NT2/D1 (cell line): ENCODE measurements around the gene KNTC1.
"Not testable (repeated sequence)": the region's sequence is repeated elsewhere in the genome, so short reads cannot be mapped to it uniquely, and the experiment has no call there.

Source experiments
- DNase-seq: peaks from one replicate; pipeline ENCODE4 v3.0.0-alpha.2; 2011; ENCODE audit warnings: low read depth, low spot score
- H3K27me3 ChIP-seq: 2 replicates; pipeline ENCODE4 v1.6.0; 2011; ENCODE audit warnings: mild to moderate bottlenecking; ENCODE audit not compliant: insufficient read length, insufficient read depth
- H3K36me3 ChIP-seq: 2 replicates; pipeline ENCODE4 v1.6.1; 2011; ENCODE audit warnings: mild to moderate bottlenecking, low read length, mixed read lengths; ENCODE audit not compliant: insufficient read depth, insufficient read length
- H3K4me1 ChIP-seq: 2 replicates; pipeline ENCODE4 v1.5.1; 2011; ENCODE audit not compliant: insufficient read depth, insufficient read length
- H3K4me3 ChIP-seq: 2 replicates; pipeline ENCODE4 v1.5.1; 2011; ENCODE audit warnings: low read depth; ENCODE audit not compliant: insufficient read length
- H3K9ac ChIP-seq: 2 replicates; pipeline ENCODE4 v1.6.0; 2011; ENCODE audit warnings: low read depth; ENCODE audit not compliant: insufficient read length
- H3K9me3 ChIP-seq: 2 replicates; pipeline ENCODE4 v1.5.1; 2011; ENCODE audit warnings: mild to moderate bottlenecking, low read length; ENCODE audit not compliant: insufficient read depth
- SUZ12 ChIP-seq: IDR thresholded peaks from 2 replicates; pipeline ENCODE4 v1.6.1; 2011; ENCODE audit not compliant: insufficient read length, insufficient read depth; ENCODE audit errors: extremely low read depth
- YY1 ChIP-seq: IDR thresholded peaks from 2 replicates; pipeline ENCODE4 v1.6.1; 2011; ENCODE audit not compliant: insufficient read length, insufficient read depth
- ZNF274 ChIP-seq: IDR thresholded peaks from 2 replicates; pipeline ENCODE4 v1.6.1; 2011; ENCODE audit warnings: mild to moderate bottlenecking, low read depth, low read length

Gene KNTC1

GRCh38 chr12:122526683-122527477 lies at the start of gene KNTC1, which contains the start of gene RSRC2:
TSS of gene KNTC1 (plus strand) at chr12:122527249. CDS start at chr12:122530064, 2,815 bp downstream.
TSS of gene RSRC2 (minus strand) at chr12:122526936. CDS start at chr12:122526853, 83 bp downstream.
- Histone ChIP-seq H3K9ac (peak within 1 kb of the TSS; percentile 98), H3K4me3 (peak within 1 kb of the TSS; percentile 93), H3K9me3 (no peaks in the 10 kb centered on the region), H3K36me3 (peaks cover 59% of the 10 kb centered on the region), H3K27me3 (no peaks in the 10 kb centered on the region), H3K4me1 (peaks cover under 1% of the 10 kb centered on the region)
- peak; percentile 96 for TF ChIP-seq YY1
- no peak for TF ChIP-seq SUZ12
- peak; percentile 99 for DNase-seq

GRCh38 chr12:122480753-122481152 lies 46.3 kb upstream of the KNTC1 start:
- H3K36me3 ChIP-seq: peaks cover 89% of the 10 kb centered on the region
- no peak for DNase-seq
- H3K9me3 ChIP-seq: no peaks in the 10 kb centered on the region
- no peak overlapping the region for H3K4me3 ChIP-seq
- TF ChIP-seq YY1 (no peak), ZNF274 (no peak)
- no peak overlapping the region for H3K9ac ChIP-seq
- H3K4me1 ChIP-seq: no peaks in the 10 kb centered on the region
- H3K27me3 ChIP-seq: no peaks in the 10 kb centered on the region

GRCh38 chr12:122481861-122482260 lies 45.2 kb upstream of the KNTC1 start:
- Histone ChIP-seq H3K9me3 (no peaks in the 10 kb centered on the region), H3K4me3 (no peak overlapping the region), H3K36me3 (peaks cover 84% of the 10 kb centered on the region), H3K9ac (no peak overlapping the region), H3K4me1 (no peaks in the 10 kb centered on the region), H3K27me3 (no peaks in the 10 kb centered on the region)
- TF ChIP-seq SUZ12: no peak
- no peak for TF ChIP-seq YY1
- TF ChIP-seq ZNF274: no peak
- DNase-seq: no peak

- Histone ChIP-seq H3K27me3 (no peaks in the 10 kb centered on the region), H3K36me3 (peaks cover 87% of the 10 kb centered on the region), H3K9me3 (no peaks in the 10 kb centered on the region), H3K4me3 (no peak overlapping the region), H3K4me1 (no peaks in the 10 kb centered on the region), H3K9ac (no peak overlapping the region)
- DNase-seq: no peak
- no peak for TF ChIP-seq YY1
Measured at GRCh38 chr12:122483969-122484368, 43.1 kb upstream of the KNTC1 start.

GRCh38 chr12:122484385-122484784 lies 42.7 kb upstream of the KNTC1 start:
- H3K4me1 ChIP-seq, H3K27me3 ChIP-seq, H3K9me3 ChIP-seq, DNase-seq, H3K4me3 ChIP-seq, H3K9ac ChIP-seq: not testable (repeated sequence)
- peaks cover 87% of the 10 kb centered on the region for H3K36me3 ChIP-seq

GRCh38 chr12:122486360-122486759 lies 40.7 kb upstream of the KNTC1 start:
- not testable (repeated sequence) for H3K9me3 ChIP-seq, DNase-seq, H3K4me3 ChIP-seq, H3K4me1 ChIP-seq, H3K9ac ChIP-seq, H3K27me3 ChIP-seq
- peaks cover 84% of the 10 kb centered on the region for H3K36me3 ChIP-seq

GRCh38 chr12:122486805-122487426 lies 40.1 kb upstream of the KNTC1 start:
- H3K36me3 ChIP-seq: peaks cover 83% of the 10 kb centered on the region
- H3K4me1 ChIP-seq: no peaks in the 10 kb centered on the region
- no peak for DNase-seq
- H3K4me3 ChIP-seq: no peak overlapping the region
- no peaks in the 10 kb centered on the region for H3K9me3 ChIP-seq
- no peaks in the 10 kb centered on the region for H3K27me3 ChIP-seq
- H3K9ac ChIP-seq: no peak overlapping the region
- TF ChIP-seq YY1: no peak
- TF ChIP-seq ZNF274: no peak
- no peak for TF ChIP-seq SUZ12

GRCh38 chr12:122487807-122488206 lies 39.2 kb upstream of the KNTC1 start:
- peaks cover 84% of the 10 kb centered on the region for H3K36me3 ChIP-seq
- not testable (repeated sequence) for H3K4me3 ChIP-seq, DNase-seq, H3K4me1 ChIP-seq, H3K27me3 ChIP-seq, H3K9ac ChIP-seq, H3K9me3 ChIP-seq
